Fibroblast of the conjunctiva (primary cell): ENCODE results near the gene PANK3.
"Not testable (repeated sequence)": the region's sequence is repeated elsewhere in the genome, so short reads cannot be mapped to it uniquely, and the experiment has no call there.

Experiments
- DNase-seq: peaks from one replicate; pipeline ENCODE4 v3.0.0-alpha.2; 2010; ENCODE audit warnings: low read depth

PANK3 gene

DNA sequence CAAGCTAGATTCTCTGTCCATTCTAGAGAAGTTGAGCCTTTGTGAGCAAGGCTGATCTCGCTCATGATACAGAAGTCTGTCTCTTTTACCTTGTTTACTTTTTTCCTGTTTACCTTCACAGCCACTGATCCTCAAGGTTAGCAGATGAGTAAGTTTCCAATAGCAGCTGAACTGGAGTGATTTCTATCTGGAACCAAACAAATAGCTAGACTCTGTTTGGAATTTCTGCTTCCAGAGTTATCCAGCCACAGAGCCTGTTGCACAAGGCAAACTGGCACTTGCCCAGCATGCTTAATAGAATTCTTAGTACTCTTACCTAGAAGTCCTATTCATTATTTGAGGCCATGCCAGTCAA is 12.8 kb upstream of the PANK3 start:
- peak; percentile 31 for DNase-seq

GRCh38 chr5:168591302-168592013 is 12.3 kb upstream of the PANK3 start:
- DNase-seq = no peak

DNA sequence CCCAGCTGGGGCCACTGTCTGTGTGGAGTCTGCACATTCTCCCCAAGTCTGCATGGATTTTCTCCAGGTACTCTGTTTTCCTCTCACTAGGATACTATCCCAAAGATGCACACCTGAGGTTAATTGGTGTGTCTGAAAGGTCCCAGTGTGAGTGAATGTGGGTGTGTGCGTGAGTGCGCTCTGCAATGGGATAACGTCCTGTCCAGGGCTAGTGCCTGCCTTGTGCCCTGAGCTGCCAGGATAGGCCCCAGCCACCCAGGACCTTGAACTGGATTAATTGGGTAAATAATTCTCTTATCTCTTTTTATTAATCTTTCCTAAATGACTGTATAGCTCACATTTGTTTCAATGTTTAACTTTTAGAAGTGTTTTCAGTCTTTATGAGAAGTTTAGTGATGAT is 11.5 kb upstream of the PANK3 start:
- DNase-seq = no peak

- DNase-seq = no peak
Measured at GRCh38 chr5:168587987-168588386, 8.8 kb upstream of the PANK3 start.

DNA sequence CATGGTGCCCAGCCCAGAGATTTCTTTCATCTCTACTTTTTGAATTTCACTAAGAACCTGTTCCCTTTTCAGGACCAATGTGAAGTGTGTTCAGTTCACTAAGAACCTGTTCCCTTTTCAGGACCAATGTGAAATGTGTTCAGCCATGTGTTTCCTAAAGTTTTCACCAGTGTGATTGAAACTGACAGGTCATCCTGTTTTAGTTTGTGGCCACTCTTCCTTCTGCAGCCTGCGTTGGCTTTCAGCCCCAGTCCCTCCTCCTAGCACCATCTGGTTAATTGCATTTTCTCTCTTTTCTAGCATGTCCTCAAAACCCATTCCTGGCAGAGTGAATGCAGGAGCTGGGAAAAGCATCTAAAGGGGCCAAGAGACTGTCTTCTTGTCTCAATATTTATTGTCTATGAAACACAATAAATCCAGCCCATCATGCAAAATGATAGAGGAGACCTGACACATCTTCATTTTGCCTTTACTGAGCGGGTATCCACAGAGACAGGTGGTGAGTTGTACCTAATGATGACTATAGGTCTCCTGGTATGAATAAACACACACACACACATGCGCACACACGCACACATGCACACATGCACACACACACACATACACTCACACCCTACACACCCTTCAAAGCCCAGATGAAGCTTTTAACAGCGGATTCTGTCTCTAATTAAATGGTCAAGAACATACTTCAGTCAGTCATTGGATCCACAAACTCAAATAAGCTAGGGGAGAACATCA is 6.1 kb upstream of the PANK3 start:
- no peak for DNase-seq

DNA sequence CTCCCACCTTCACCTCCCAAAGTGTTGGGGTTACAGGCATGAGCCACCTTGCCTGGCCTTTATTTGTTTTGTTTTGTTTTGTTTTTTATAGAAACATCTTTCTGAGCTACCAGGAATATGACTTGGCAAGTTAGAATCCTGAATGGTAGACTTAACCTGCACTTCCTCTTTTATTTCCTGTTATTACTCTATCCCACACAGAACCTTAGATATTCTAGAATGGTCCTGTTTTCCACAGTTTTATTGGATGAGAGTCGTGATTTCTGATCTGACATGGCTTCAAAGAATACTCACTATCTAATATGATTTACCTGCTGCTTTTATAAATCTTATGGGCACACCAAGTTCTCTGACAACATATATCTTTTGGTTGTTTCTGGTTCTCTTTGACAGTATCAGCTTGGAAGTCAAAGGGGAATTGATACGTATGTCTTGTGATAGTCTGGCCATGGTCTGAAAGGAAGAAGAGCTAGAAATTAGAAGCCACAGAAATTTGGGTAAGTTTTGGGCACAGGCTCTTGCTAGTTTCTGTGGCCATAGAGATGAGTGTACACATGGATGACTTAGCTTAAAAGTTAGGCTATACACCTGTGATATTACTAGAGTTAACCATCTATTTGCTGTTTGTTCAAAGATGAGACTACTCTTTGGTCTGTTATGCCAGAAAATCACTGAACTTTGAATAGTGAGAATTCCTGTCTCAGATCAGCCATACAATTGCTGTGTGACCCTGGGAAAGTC is 4.7 kb upstream of the PANK3 start:
- no peak for DNase-seq

DNA sequence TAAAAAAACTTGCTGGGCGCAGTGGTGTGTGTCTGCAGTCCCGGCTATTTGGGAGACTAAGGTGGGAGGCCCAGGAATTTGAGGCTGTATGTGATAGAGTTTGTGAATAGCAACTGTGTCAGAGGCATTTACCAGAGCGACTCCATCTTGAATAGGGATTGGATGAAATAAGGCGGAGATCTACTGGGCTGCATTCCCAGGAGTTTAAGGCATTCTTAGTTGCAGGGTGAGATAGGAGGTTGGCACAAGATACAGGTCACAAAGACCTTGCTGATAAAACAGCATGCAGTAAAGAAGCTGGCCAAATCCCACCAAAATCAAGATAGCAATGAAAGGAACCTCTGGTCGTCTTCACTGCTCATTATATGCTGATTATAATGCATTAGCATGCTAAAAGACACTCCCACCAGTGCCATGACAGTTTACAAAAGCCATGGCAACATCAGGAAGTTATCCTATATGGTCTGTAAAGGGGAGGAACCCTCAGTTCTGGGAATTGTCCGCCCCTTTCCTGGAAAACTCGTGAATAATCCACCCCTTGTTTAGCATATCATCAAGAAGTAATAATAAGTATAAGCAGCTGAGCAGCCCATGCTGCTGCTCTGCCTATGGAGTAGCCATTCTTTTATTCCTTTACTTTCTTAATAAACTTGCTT is 1.8 kb upstream of the PANK3 start:
- not testable (repeated sequence) for DNase-seq

- no peak for DNase-seq
Measured at GRCh38 chr5:168580227-168580508, 1.0 kb upstream of the PANK3 start.

- peak; percentile 99 for DNase-seq
Measured at GRCh38 chr5:168579488-168580226, 489 bp upstream of the PANK3 start.

DNA sequence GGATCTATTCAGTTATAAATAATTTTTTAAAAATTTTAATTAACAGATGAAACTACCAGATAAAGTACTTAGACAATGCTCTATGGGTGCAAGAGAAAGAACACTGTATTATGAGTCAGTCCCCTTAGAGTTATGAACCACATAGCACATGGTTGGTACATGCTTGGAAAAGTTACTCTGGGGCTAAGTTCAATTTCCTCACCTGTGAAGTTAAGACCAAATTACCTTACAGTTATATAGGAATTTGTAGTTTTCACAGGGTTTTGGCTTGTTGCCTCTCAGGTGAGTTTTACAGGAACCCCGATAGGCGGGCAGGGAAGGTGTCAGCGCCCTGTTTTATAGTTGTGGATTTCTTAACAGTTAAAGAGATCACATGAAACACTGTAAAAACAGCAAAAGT is 1.2 kb downstream of the PANK3 start:
- DNase-seq = peak; percentile 5

DNA sequence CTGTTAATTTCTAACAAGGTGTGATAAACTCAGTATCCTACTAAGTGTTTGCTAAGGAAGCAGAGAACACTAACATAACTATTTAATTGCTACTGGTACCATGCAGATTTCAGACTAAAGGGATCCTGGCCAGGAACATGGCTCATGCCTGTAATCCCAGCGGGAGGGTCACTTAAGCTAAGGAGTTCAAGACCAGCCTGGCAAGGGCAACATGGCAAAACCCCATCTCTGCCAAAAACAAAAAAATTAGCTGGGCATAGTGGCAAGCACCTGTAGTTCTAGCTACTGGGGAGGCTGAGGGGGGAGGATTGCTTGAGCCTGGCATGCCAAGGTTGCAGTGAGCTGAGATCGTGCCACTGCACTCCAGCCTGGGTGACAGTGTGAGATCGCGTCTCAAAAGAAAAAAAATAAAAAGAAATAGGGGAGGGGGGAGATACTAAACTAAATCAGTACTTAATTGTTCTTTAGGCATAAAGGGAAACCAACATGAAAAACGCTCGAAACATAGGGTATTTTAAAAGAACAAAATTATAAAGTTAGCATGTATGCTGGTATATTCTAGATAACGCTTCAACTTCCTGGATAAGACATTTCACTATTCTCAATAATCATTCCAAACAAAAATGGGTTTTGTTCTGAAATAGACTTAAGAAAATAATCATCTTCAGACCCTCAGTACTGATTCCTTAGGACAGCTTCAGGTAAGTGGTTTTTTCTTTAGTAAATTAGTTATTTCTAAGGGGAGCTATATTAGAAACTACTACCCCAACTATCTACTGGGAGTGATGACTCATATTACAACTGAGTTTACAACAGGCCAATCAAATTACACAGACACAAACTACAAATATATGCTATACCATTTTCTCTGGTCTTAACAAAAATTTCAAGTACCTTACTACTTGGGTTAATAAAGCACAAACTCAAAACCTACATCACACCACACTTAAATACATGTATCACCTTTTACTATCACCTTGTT is 3.5 kb downstream of the PANK3 start:
- DNase-seq = no peak

DNA sequence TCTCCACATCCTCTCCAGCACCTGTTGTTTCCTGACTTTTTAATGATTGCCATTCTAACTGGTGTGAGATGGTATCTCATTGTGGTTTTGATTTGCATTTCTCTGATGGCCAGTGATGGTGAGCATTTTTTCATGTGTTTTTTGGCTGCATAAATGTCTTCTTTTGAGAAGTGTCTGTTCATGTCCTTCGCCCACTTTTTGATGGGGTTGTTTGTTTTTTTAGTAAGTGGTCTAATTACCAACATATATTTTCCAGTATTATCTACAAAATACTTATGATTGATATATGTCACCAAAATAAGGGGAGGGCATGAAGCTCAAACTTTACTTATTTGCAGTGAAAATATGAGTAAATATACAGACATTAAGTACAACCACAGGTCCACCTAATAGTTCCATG is 5.0 kb downstream of the PANK3 start:
- DNase-seq = not testable (repeated sequence)

DNA sequence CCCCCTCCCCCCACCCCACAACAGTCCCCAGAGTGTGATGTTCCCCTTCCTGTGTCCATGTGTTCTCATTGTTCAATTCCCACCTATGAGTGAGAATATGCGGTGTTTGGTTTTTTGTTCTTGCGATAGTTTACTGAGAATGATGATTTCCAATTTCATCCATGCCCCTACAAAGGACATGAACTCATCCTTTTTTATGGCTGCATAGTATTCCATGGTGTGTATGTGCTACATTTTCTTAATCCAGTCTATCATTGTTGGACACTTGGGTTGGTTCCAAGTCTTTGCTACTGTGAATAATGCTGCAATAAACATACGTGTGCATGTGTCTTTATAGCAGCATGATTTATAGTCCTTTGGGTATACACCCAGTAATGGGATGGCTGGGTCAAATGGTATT is 5.5 kb downstream of the PANK3 start:
- not testable (repeated sequence) for DNase-seq

GRCh38 chr5:168570490-168571328 is 8.5 kb downstream of the PANK3 start:
- no peak for DNase-seq

DNA sequence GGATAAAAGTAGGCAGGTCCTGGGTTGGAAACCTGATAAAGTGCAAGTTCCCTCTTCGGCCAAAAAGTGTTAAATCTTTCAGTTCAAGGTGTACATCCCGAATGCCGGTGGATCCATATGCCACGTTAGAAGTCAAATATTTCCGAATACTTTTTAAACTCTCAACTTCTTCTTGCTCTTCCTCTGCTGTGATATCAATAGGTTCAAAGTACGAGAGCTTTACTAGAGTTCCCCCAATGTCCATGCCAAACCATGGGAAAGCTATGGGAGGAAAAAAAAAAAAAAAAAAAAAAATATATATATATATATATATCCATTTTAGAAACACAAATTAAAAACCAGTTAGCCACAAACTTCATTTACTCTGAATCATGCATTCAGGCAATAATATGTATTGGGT is 10.4 kb downstream of the PANK3 start:
- DNase-seq = no peak

- DNase-seq = no peak
Measured at GRCh38 chr5:168563959-168564358, 15.2 kb downstream of the PANK3 start.

DNA sequence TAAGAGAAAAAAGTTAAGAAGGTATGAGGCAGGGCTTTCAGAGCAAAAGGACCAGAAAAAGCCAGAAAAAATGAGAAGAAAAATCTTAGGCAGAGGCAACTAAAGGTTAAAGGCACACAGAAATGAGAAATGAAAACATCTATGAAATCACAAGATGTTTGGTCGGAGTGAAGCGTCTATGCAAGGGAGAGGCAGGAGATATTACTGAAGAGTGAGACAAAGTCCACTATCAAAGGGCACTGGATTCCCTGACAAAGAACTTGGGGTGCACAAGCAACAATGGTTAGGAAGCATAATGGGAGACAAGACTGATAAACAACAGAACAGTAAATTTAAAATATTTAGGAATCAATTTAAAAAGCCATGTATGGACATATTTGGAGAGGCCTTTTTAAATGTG is 16.9 kb downstream of the PANK3 start:
- no peak for DNase-seq

DNA sequence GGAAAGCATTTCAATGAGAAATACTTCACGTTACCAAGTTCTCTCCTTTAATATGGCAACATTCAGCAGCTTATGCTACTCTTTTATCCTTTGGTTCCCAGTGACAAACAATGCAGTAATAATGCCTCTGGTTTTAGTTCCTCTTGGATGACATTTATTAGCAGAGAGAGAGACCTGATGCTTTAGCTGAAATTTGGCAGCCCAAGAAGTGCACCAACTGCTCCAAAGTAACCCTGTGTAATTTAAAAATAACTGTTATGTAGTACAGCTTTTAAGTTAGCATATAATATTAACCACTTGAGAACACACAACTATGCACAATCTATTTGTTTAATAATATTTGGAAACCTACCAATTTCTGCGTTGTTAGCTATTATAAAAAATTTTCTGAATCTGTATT is 21.8 kb downstream of the PANK3 start:
- no peak for DNase-seq

DNA sequence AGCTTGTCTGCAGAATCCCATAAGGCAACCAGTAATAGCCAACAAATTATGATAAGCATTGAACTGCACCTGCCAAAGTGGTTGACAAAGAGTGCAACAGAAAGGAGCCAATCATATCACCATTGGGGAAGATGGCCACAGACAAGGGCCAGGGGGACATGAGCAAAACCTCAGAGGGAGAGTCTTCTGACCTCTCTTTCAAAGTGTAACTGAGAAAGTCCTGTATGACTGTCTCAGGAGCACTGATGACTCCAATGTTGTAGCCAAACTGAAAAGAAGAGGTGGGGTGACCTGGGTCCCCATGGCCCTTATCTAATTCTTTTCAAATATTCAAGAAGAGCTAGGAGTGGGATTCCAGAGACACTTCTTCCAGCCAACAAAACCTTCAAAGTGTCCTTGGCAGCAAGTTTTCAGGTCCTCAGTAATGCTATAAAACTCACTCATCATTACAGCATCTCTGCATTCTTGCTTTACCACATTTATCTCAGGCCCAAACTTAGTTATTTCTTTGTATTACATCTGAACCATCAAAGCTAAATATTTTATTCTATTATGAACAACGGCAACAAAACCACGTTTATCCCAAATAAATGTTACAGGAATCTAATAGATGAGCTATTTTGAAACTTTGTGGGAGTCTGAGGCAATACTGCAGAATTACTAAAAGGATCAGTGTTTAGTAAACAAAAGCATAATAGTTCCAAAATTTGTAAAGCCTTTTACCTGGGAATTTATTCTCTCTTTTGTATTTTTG is 25.6 kb downstream of the PANK3 start:
- DNase-seq = no peak
